Hindlimb muscle (tissue), 1 donor: Measurements from ENCODE around the gene ADAMTS8. TPM values are rescaled to one million over a fixed set of nuclear protein-coding genes. Genes with fewer than 3 reads are reported as not detected.

ENCODE experiments used
- DNase-seq: peaks from one replicate; pipeline ENCODE4 v3.0.0-alpha.2; 2013
- polyA plus RNA-seq: library from polyadenylated mRNA; unstranded; fragments of 120-200 nt; gene quantifications from one replicate; pipeline ENCODE4 v1.2.1, GENCODE V29; 2013; ENCODE audit not compliant: insufficient read length

Gene ADAMTS8
- polyA plus RNA-seq, 1 donor = 9.5 TPM

DNA sequence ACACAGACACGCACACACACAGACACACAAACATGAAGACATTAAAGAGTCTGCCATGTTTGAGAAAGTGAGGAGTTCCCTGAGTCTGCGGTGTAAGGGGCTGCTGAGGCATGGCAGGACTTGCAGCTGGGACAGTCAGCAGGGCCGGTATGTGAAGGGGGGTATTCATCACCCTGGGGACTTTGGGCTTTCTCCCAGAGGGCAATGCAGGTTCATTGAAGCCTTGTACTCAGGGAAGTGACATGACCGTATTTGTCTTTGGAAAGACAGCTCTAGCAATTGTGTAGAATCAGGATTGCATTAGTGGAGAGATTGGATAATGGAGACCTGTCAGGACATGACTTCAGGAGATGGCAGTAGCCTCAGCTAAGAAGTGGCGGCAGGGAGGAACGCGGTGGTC lies 9.4 kb upstream of the ADAMTS8 start:
- no peak for DNase-seq

- DNase-seq = no peak
Measured at GRCh38 chr11:130436171-130436570, 7.8 kb upstream of the ADAMTS8 start.

- no peak for DNase-seq
Measured at GRCh38 chr11:130435671-130436070, 7.3 kb upstream of the ADAMTS8 start.

DNA sequence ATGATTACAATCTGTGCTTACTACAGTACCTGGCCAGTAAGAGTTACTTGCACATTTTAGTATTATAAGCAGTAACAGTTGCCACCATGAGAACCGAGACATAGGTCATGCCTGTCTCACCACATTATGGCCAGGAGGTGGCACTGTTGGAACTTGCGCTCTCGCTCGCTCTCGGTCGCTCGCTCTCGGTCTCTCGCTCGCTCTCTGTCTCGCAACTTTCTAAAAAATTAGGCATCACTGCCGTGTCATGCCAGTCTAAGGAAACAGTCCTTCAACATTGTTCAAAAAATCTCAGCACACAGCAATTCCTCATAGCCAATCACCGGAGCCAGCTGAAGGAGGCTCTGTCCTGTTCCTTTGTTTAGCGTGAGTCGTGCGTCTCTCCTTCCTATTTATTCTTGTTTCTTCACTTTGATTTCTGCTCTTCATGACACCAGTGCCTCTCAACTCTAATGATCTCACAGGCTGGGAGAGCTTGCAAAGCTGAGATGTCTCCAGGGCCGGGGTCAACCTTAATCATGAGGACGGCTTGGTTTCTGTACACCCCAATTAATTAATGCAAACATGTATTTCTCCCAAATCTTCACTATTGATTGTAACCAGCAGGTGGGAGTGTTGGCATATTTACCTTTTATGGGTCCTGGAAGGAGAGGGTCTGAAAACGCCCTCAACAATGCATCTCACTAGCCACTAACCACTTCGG lies 6.3 kb upstream of the ADAMTS8 start:
- peak; percentile 84 for DNase-seq

DNA sequence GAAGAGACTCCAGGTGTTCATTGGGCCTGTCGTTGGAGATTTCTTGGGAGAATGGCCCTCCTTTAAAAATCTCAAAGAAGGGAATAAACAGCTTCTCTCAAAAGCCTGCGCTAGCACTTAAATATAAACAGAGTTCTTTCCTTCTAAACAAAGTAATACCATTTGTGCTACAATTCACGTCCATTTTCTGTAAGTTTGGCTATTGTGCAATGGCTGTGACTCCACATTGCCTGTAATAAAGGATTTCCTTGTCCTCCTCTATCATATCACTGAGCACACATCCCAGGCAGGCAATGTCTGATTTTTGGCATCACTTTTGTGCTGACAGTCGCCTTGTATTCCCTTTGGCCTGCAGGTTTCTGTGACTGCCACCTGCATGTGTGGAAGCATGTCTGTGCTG lies 4.9 kb upstream of the ADAMTS8 start:
- DNase-seq = no peak

DNA sequence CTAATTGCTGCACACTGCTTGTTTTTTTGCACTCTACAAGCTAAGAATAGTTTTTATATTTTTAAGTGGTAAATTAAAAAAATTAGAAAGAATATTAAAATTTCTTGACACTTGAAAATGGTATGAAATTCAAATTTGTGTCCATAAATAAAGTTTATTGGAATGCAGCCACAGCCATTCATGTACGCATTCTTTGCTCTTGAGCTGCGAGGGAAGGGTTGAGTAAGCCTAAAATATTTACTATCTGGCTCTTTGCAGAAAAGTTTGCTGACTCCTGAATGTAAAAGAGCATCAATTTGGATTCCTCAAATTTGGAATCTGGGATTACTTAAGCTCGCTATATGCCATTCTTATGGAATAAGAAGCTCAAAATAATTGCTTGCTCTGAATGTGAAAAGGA lies 3.4 kb upstream of the ADAMTS8 start:
- DNase-seq = no peak

DNA sequence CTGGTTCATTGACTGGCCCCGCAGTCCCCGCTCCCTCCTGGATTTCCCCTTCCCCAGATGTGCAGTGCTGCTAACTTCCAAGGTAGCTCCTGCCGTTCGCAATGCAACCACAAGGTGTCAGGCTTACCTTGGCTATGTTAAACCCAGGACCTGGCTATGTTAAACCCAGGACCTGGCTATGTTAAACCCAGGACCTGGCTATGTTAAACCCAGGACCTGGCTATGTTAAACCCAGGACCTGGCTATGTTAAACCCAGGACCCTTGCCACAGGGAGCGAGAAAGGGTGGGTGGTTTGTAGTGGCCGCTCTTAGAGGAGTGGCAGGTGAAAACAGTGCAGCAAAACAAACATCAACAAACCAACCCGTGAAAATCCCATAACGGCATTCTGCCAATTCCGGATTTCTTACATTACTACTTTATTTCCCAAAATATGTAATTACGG lies 2.9 kb upstream of the ADAMTS8 start:
- DNase-seq = peak; percentile 75

GRCh38 chr11:130429983-130430382 lies 1.6 kb upstream of the ADAMTS8 start:
- no peak for DNase-seq

GRCh38 chr11:130429120-130429681 lies 792 bp upstream of the ADAMTS8 start:
- no peak for DNase-seq

DNA sequence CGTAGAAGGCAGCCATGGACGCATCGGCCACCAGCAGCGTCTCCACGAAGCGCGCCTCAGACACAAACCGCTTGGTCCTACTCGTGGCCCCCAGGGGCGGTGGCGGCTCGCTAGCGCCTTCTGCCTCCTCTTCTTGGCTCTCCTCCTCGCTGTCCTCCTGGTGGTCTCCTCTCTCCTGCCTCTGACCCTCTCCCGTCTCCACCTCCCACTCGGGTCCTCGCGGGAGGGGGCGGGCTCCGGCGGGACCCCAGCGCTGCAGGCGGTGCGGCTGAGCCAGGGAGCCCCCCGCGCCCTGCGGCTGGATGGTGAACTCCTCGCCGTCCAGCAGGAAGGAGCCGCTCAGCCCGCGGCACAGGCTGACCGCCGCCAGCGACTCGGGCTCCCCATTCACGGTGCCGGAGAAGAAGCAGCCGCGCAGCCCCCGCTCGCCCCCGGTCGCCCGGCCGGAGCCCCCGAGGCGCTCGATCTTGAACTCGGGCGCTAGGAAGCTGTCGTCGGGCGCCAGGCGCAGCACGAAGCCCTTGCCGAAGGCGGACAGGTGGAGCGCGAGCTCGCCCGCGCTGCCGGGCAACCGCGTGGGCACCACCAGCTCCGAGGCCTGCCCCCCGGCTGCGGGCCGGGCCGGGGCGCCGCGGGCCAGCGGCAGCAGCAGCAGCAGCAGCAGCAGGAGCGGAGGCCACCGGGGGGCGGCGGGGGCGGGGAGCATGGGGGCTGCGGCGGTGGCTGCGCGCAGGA lies 661 bp downstream of the ADAMTS8 start:
- DNase-seq = no peak

- DNase-seq = no peak
Measured at GRCh38 chr11:130426837-130427341, 1.5 kb downstream of the ADAMTS8 start.

DNA sequence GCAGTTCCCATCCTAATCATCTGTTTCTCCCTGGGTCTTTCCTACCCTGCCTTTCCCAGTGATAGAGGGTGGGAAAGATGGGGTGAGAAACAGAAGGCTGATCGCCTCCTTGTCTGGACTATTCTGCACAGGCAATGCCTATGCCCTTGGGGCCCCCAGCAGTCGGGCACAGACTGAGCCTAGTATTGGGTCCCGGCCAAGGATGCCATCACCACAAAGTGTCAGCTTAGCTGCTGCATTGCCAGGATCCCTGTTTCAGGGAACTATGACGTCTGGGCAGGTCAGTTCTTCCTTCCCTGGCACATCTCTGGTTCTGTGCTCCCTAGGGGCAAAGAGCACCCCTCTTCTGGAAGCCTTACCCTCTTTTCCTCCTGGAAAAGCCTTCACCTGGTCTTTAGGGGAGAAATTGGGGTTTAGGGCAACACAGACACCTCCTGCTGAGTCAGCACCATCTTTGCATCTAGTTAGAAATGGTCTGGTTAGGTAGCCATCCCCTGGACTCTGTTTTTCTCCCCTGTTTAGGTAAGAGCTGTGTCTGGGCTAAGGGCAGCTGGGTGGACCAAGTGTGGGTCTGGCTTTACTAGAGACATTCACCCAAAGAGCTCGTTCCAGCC lies 2.1 kb downstream of the ADAMTS8 start:
- DNase-seq = no peak

- no peak for DNase-seq
Measured at GRCh38 chr11:130425156-130425555, 3.3 kb downstream of the ADAMTS8 start.

DNA sequence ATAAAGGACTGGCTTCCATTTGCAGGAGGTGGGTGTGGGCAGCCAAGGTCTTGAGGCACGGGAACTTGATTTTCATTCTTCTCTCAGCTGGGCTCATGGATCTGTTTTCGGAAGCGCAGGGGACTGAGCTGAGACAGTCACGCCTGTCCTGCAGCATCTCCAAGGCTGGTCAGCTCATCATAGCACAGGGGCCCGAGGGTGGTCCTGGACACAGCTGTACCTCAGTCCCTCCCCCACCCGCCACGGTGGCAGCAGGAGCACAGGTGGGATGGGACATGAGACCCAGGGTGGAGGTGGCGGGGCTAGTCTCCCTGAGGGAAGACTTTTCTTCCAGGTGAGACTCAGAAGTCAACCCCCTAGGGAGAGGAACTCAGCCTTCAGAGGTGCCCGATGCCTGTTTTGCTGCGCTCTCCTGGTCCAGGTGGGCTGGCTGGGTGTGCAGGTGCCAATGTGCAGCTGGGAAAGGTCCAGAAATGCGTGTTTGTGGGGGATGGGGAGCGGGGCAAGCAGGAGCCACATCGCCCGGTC lies 3.7 kb downstream of the ADAMTS8 start:
- no peak for DNase-seq

- no peak for DNase-seq
Measured at GRCh38 chr11:130423541-130424142, 4.8 kb downstream of the ADAMTS8 start.

- DNase-seq = no peak
Measured at GRCh38 chr11:130422251-130422995, 6.0 kb downstream of the ADAMTS8 start.

- DNase-seq = no peak
Measured at GRCh38 chr11:130421697-130422096, 6.7 kb downstream of the ADAMTS8 start.

DNA sequence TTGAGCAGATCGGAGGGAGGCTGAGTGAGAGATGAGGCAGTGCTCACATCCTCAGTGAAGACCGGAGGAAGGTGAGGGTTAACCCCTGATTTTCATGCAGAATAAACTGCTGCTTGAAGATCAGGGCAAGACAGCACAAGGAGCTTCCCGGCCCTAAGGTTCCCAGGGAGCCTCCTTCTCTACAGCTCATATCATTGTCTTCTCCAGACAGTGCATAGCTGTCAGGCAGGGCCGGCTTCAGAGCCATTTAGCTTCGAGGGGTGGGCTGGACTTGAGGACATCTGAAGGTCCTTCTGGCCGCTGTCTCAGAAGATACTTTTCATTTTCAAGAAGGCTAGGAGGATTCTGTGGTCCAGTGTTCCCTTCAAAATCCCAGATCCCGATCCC lies 7.2 kb downstream of the ADAMTS8 start:
- DNase-seq = no peak

- no peak for DNase-seq
Measured at GRCh38 chr11:130420478-130421198, 7.8 kb downstream of the ADAMTS8 start.

GRCh38 chr11:130418756-130419155 lies 9.7 kb downstream of the ADAMTS8 start:
- DNase-seq = no peak

- no peak for DNase-seq
Measured at GRCh38 chr11:130418210-130418609, 10.2 kb downstream of the ADAMTS8 start.
